GM12891 (cell line): ENCODE results near the gene DUS2.
A peak's percentile ranks its signal among the peaks of the same experiment; 100 is the strongest.

ENCODE experiments used
- POLR2A ChIP-seq: IDR thresholded peaks from 2 replicates; pipeline ENCODE4 v1.6.1; 2011; ENCODE audit warnings: low read depth, low read length, control low read depth
- POLR2AphosphoS5 ChIP-seq: IDR thresholded peaks from 2 replicates; pipeline ENCODE4 v1.6.1; 2011; ENCODE audit warnings: low read depth, low read length, control low read depth
- POU2F2 ChIP-seq: IDR thresholded peaks from 2 replicates; pipeline ENCODE4 v1.6.1; 2011; ENCODE audit warnings: low read depth, mild to moderate bottlenecking, control low read depth, low read length, moderate library complexity
- SPI1 ChIP-seq: IDR thresholded peaks from 2 replicates; pipeline ENCODE4 v1.6.1; 2011; ENCODE audit warnings: low read depth, low read length, control low read depth
- TAF1 ChIP-seq: IDR thresholded peaks from 2 replicates; pipeline ENCODE4 v1.6.1; 2011; ENCODE audit warnings: low read depth, low read length, control low read depth

- TF ChIP-seq POLR2AphosphoS5 (no peak), POU2F2 (no peak), POLR2A (no peak), TAF1 (no peak), SPI1 (peak; percentile 30; the same call in 1 of the 2 replicates)
Measured at GRCh38 chr16:67989322-67990017, 33.6 kb upstream of the DUS2 start.
